ENCODE results near the gene FTCD.
A peak's percentile ranks its signal among the peaks of the same experiment; 100 is the strongest.
"Not testable (repeated sequence)": the region's sequence is repeated elsewhere in the genome, so short reads cannot be mapped to it uniquely, and the experiment has no call there.

Gene FTCD

DNA sequence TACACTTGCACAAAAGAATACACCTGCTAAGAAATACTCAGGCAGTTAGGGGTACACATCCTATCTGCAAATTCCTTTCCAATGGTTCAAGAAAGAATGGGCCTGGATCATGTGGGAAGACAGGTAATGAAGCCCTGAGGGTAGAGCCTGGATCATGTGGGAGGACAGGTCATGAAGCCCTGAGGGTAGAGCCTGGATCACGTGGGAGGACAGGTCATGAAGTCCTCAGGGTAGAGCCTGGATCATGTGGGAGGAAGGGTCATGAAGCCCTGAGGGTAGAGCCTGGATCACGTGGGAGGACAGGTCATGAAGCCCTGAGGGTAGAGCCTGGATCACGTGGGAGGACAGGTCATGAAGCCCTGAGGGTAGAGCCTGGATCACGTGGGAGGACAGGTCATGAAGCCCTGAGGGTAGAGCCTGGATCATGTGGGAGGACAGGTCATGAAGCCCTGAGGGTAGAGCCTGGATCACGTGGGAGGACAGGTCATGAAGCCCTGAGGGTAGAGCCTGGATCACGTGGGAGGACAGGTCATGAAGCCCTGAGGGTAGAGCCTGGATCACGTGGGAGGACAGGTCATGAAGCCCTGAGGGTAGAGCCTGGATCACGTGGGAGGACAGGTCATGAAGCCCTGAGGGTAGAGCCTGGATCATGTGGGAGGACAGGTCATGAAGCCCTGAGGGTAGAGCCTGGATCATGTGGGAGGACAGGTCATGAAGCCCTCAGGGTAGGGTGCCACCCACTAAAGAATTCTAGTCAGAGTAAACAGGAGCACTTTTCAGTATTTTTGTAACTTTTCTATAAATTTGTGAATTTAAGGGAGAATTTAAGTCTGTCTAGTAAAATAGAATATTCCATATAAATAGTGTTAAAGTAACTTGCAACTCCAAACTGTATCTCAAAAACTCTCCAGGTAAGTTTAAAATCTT, 45.8 kb upstream of the FTCD start:
- H3K4ac ChIP-seq (ENCODE audit: low read depth, low read length); H4K8ac ChIP-seq (ENCODE audit: low read depth, low read length); H3K4me2 ChIP-seq (ENCODE audit: low read length); H3K4me1 ChIP-seq (ENCODE audit: control insufficient read depth in 1 of 2, insufficient read depth in 2 of 2, low read length in 2 of 2); H4K91ac ChIP-seq (ENCODE audit: low read depth, low read length); H3K27me3 ChIP-seq (ENCODE audit: insufficient read depth, low read length); H2BK120ac ChIP-seq (ENCODE audit: insufficient read depth, low read length, poor library complexity); H2AFZ ChIP-seq (ENCODE audit: insufficient read depth, low read length, poor library complexity); H3K79me2 ChIP-seq (ENCODE audit: control insufficient read depth, insufficient read depth, low read length, poor library complexity); H4K12ac ChIP-seq (ENCODE audit: low read depth, low read length); H3K4me3 ChIP-seq (ENCODE audit: low read depth, low read length); H2BK5ac ChIP-seq (ENCODE audit: low read depth, low read length, poor library complexity); H3K14ac ChIP-seq (ENCODE audit: low read length); H3K18ac ChIP-seq (ENCODE audit: low read length); H3K9me3 ChIP-seq (ENCODE audit: insufficient read depth, low read depth, low read length); H3K9ac ChIP-seq (ENCODE audit: low read length); H2AK5ac ChIP-seq (ENCODE audit: low read length); H2BK12ac ChIP-seq (ENCODE audit: low read length); H3K23ac ChIP-seq (ENCODE audit: low read length); H3K79me1 ChIP-seq (ENCODE audit: low read length): not testable (repeated sequence)
- H3K36me3 ChIP-seq (ENCODE audit: control insufficient read depth in 1 of 2, insufficient read depth in 2 of 2, low read length in 2 of 2) = peaks cover 42 to 44% of the 10 kb centered on the region in 2 experiments
- WGBS (ENCODE audit: extremely low coverage, insufficient coverage, insufficient read length) = no CpG with 5 or more reads among the region's 8 CpGs
- DNase-seq = peak; percentile 66 to 88
- H3K27ac ChIP-seq (ENCODE audit: low read depth, low read length) = peak overlapping the region; percentile 55

DNA sequence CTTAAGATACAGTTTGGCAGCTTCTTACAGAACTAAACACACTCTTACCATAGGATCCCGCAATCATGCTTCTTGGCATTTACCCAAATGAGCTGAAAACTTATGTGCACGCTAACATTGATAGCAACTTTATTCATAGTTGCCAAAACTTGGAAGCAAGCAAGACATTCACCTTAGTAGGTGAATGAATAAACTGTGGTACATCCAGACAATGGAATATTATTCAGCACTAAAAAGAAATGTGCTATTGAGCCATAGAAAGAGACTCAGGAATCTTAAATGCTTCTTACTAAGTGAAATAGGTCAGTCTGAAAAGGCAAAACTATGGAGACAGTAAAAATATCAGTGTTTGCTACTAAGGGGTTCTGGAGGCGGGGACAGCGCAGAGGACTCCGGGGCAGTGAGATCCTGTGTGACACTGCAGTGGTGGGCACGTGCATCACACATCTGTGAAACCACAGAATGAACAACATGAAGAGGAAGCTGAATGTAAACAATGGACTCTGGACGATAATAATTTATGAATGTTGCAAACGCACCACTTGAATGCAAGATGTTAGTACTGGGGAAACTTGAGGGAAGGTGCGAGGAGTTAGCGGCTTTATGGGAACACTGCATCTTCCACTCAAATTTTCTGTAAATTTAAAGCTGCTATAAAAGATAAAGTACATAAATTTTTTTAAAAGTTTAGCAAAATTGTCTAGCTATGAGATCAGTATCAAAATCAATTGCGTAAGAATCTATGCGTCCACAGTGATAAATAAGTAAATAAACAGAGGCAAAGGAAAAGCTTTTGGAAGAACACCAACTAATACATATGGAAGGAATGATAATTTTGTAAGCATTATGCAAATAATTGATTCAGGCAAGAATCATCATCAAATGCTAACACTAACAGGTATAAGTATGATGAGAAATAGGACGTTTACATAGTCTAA, 44.3 kb upstream of the FTCD start:
- no peak overlapping the region for H2AFZ ChIP-seq (ENCODE audit: insufficient read depth, low read length, poor library complexity)
- H3K36me3 ChIP-seq (ENCODE audit: control insufficient read depth in 1 of 2, insufficient read depth in 2 of 2, low read length in 2 of 2) = peaks cover 45 to 46% of the 10 kb centered on the region in 2 experiments
- H3K79me2 ChIP-seq (ENCODE audit: control insufficient read depth, insufficient read depth, low read length, poor library complexity) = no peaks in the 10 kb centered on the region
- H3K79me1 ChIP-seq (ENCODE audit: low read length) = no peaks in the 10 kb centered on the region
- no peak overlapping the region for H2BK120ac ChIP-seq (ENCODE audit: insufficient read depth, low read length, poor library complexity)
- no peak overlapping the region for H4K12ac ChIP-seq (ENCODE audit: low read depth, low read length)
- H4K8ac ChIP-seq (ENCODE audit: low read depth, low read length) = no peak overlapping the region
- H3K14ac ChIP-seq (ENCODE audit: low read length) = no peak overlapping the region
- WGBS (ENCODE audit: extremely low coverage, insufficient coverage, insufficient read length) = no CpG with 5 or more reads among the region's 13 CpGs
- no peak for DNase-seq
- no peak overlapping the region for H3K4me2 ChIP-seq (ENCODE audit: low read length)
- H3K18ac ChIP-seq (ENCODE audit: low read length) = no peak overlapping the region
- no peak overlapping the region for H3K4me3 ChIP-seq (ENCODE audit: low read depth, low read length)
- H3K23ac ChIP-seq (ENCODE audit: low read length) = no peak overlapping the region
- H3K27me3 ChIP-seq (ENCODE audit: insufficient read depth, low read length) = no peaks in the 10 kb centered on the region
- no peaks in the 10 kb centered on the region for H3K4me1 ChIP-seq (ENCODE audit: control insufficient read depth in 1 of 2, insufficient read depth in 2 of 2, low read length in 2 of 2)
- H4K91ac ChIP-seq (ENCODE audit: low read depth, low read length) = no peak overlapping the region
- no peak overlapping the region for H3K27ac ChIP-seq (ENCODE audit: low read depth, low read length)
- H3K9me3 ChIP-seq (ENCODE audit: insufficient read depth, low read depth, low read length) = peaks cover 2% of the 10 kb centered on the region
- no peak overlapping the region for H3K9ac ChIP-seq (ENCODE audit: low read length)
- no peak overlapping the region for H2BK5ac ChIP-seq (ENCODE audit: low read depth, low read length, poor library complexity)
- H2AK5ac ChIP-seq (ENCODE audit: low read length) = no peak overlapping the region
- H3K4ac ChIP-seq (ENCODE audit: low read depth, low read length) = no peak overlapping the region
- no peak overlapping the region for H2BK12ac ChIP-seq (ENCODE audit: low read length)

DNA sequence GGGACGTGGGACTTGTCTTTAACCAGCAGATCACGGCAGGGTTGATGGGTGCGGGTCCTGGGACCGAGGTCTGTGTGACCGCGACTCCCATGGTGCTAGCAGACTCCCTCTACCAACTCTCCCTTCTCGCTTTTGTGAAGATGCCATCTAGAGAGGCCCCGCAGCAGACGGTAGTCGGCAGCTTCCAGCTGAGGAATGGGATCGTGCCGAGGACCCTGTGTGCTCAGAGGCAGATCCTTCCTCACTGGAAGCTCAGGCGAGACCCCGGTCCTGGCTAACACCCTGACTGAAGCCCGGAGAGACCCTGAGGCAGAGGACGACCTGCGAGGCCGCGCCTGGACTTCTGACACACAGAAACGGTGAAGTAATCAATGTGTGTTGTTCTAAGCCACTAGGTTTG, 41.4 kb upstream of the FTCD start:
- H3K4ac ChIP-seq (ENCODE audit: low read depth, low read length) = no peak overlapping the region
- H4K12ac ChIP-seq (ENCODE audit: low read depth, low read length) = no peak overlapping the region
- H3K27ac ChIP-seq (ENCODE audit: low read depth, low read length) = no peak overlapping the region
- no peak overlapping the region for H2BK12ac ChIP-seq (ENCODE audit: low read length)
- H3K4me1 ChIP-seq (ENCODE audit: control insufficient read depth in 1 of 2, insufficient read depth in 2 of 2, low read length in 2 of 2) = peaks cover under 1 to 1% of the 10 kb centered on the region in 2 experiments
- H3K9me3 ChIP-seq (ENCODE audit: insufficient read depth, low read depth, low read length) = peaks cover 8% of the 10 kb centered on the region
- no peak overlapping the region for H2AFZ ChIP-seq (ENCODE audit: insufficient read depth, low read length, poor library complexity)
- peaks cover 59 to 61% of the 10 kb centered on the region in 2 experiments for H3K36me3 ChIP-seq (ENCODE audit: control insufficient read depth in 1 of 2, insufficient read depth in 2 of 2, low read length in 2 of 2)
- H2AK5ac ChIP-seq (ENCODE audit: low read length) = no peak overlapping the region
- no peak overlapping the region for H3K9ac ChIP-seq (ENCODE audit: low read length)
- no peaks in the 10 kb centered on the region for H3K79me1 ChIP-seq (ENCODE audit: low read length)
- WGBS (ENCODE audit: extremely low coverage, insufficient coverage, insufficient read length) = no CpG with 5 or more reads among the region's 20 CpGs
- no peak for DNase-seq
- no peak overlapping the region for H3K4me3 ChIP-seq (ENCODE audit: low read depth, low read length)
- no peak overlapping the region for H3K4me2 ChIP-seq (ENCODE audit: low read length)
- H3K14ac ChIP-seq (ENCODE audit: low read length) = no peak overlapping the region
- no peak overlapping the region for H3K23ac ChIP-seq (ENCODE audit: low read length)
- H3K27me3 ChIP-seq (ENCODE audit: insufficient read depth, low read length) = no peaks in the 10 kb centered on the region
- no peak overlapping the region for H3K18ac ChIP-seq (ENCODE audit: low read length)
- H3K79me2 ChIP-seq (ENCODE audit: control insufficient read depth, insufficient read depth, low read length, poor library complexity) = no peaks in the 10 kb centered on the region
- no peak overlapping the region for H4K8ac ChIP-seq (ENCODE audit: low read depth, low read length)
- no peak overlapping the region for H2BK5ac ChIP-seq (ENCODE audit: low read depth, low read length, poor library complexity)
- H4K91ac ChIP-seq (ENCODE audit: low read depth, low read length) = no peak overlapping the region
- no peak overlapping the region for H2BK120ac ChIP-seq (ENCODE audit: insufficient read depth, low read length, poor library complexity)

DNA sequence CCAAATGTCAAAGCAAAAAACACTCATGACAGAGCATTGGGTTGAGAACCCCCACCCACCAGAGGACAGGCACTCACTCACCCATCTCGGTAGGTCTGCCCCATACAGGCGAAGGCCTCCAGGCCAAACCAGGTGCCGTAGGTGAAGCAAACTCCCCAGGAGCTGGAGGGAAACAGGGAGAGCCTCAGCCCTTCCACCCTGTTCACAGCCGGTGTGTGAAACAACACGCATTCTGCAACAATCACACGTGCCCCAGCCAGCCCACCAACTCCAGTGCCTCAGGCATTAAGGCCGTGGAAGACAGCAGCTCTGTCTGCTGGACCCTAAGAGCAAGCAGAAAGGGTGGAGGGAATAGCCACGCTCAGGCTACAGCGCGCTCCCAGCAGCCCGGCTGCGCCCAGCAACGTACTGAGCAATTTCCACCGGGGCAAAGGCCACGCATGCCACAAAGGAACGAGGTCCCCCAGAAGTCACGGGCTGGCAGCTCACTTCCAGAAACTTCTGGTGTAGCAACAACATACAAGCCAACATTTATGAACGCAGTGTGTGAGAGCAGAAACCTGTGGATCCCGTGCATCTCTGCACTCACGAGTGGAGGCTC, 40.3 kb upstream of the FTCD start:
- H2BK5ac ChIP-seq (ENCODE audit: low read depth, low read length, poor library complexity) = no peak overlapping the region
- no peak overlapping the region for H3K4me2 ChIP-seq (ENCODE audit: low read length)
- H4K8ac ChIP-seq (ENCODE audit: low read depth, low read length) = no peak overlapping the region
- H3K9ac ChIP-seq (ENCODE audit: low read length) = no peak overlapping the region
- peaks cover 2% of the 10 kb centered on the region for H3K79me1 ChIP-seq (ENCODE audit: low read length)
- H3K9me3 ChIP-seq (ENCODE audit: insufficient read depth, low read depth, low read length) = peaks cover 11% of the 10 kb centered on the region
- no peak overlapping the region for H3K14ac ChIP-seq (ENCODE audit: low read length)
- no peak overlapping the region for H3K4ac ChIP-seq (ENCODE audit: low read depth, low read length)
- no peak for DNase-seq
- H2AK5ac ChIP-seq (ENCODE audit: low read length) = no peak overlapping the region
- H2BK120ac ChIP-seq (ENCODE audit: insufficient read depth, low read length, poor library complexity) = no peak overlapping the region
- no peak overlapping the region for H3K4me3 ChIP-seq (ENCODE audit: low read depth, low read length)
- no peak overlapping the region for H2AFZ ChIP-seq (ENCODE audit: insufficient read depth, low read length, poor library complexity)
- H4K91ac ChIP-seq (ENCODE audit: low read depth, low read length) = no peak overlapping the region
- H3K27me3 ChIP-seq (ENCODE audit: insufficient read depth, low read length) = no peaks in the 10 kb centered on the region
- H2BK12ac ChIP-seq (ENCODE audit: low read length) = no peak overlapping the region
- H3K36me3 ChIP-seq (ENCODE audit: control insufficient read depth in 1 of 2, insufficient read depth in 2 of 2, low read length in 2 of 2) = peaks cover 64 to 68% of the 10 kb centered on the region in 2 experiments
- no peak overlapping the region for H3K23ac ChIP-seq (ENCODE audit: low read length)
- WGBS (ENCODE audit: extremely low coverage, insufficient coverage, insufficient read length) = no CpG with 5 or more reads among the region's 20 CpGs
- H3K4me1 ChIP-seq (ENCODE audit: control insufficient read depth in 1 of 2, insufficient read depth in 2 of 2, low read length in 2 of 2) = peaks cover 8 to 11% of the 10 kb centered on the region in 2 experiments
- no peak overlapping the region for H3K18ac ChIP-seq (ENCODE audit: low read length)
- H3K27ac ChIP-seq (ENCODE audit: low read depth, low read length) = no peak overlapping the region
- no peak overlapping the region for H4K12ac ChIP-seq (ENCODE audit: low read depth, low read length)
- H3K79me2 ChIP-seq (ENCODE audit: control insufficient read depth, insufficient read depth, low read length, poor library complexity) = no peaks in the 10 kb centered on the region
